H9 (cell line): Measurements from ENCODE around the gene HBS1L. TPM values are rescaled to one million over a fixed set of nuclear protein-coding genes. Genes with fewer than 3 reads are reported as not detected.

Source experiments
- DNase-seq: peaks from one replicate; pipeline ENCODE4 v3.0.0-alpha.2; 2017
- H2AFZ ChIP-seq: one replicate; pipeline ENCODE4 v1.6.1; 2013; ENCODE audit warnings: mild to moderate bottlenecking, low read length, control low read depth, moderate library complexity
- H2AK5ac ChIP-seq: 2 replicates; pipeline ENCODE4 v1.6.1; 2013; ENCODE audit warnings: low read length, control low read depth, mixed read lengths; ENCODE audit not compliant: insufficient read length
- H2BK120ac ChIP-seq: one replicate; pipeline ENCODE4 v1.6.1; 2013; ENCODE audit warnings: low read depth, mild to moderate bottlenecking, low read length, control low read depth, inconsistent platforms; ENCODE audit not compliant: poor library complexity, severe bottlenecking
- H2BK12ac ChIP-seq: 2 replicates; pipeline ENCODE4 v1.6.1; 2013; ENCODE audit warnings: low read length, control low read depth, mixed read lengths, low read depth; ENCODE audit not compliant: insufficient read length
- H2BK15ac ChIP-seq: 2 replicates; pipeline ENCODE4 v1.6.1; 2013; ENCODE audit warnings: low read depth, low read length, control low read depth
- H2BK20ac ChIP-seq: one replicate; pipeline ENCODE4 v1.6.1; 2013; ENCODE audit warnings: low read depth, mild to moderate bottlenecking, low read length, control low read depth, inconsistent platforms; ENCODE audit not compliant: poor library complexity, severe bottlenecking
- H2BK5ac ChIP-seq: 2 replicates; pipeline ENCODE4 v1.6.1; 2013; ENCODE audit warnings: low read length, control low read depth, mixed read lengths; ENCODE audit not compliant: insufficient read length
- H3K14ac ChIP-seq: 2 replicates; pipeline ENCODE4 v1.6.1; 2013; ENCODE audit warnings: low read length, control low read depth; ENCODE audit not compliant: insufficient read depth
- H3K18ac ChIP-seq: 2 replicates; pipeline ENCODE4 v1.6.1; 2013; ENCODE audit warnings: low read depth, mild to moderate bottlenecking, mixed read lengths, low read length, control low read depth; ENCODE audit not compliant: insufficient read length
- H3K23ac ChIP-seq: 2 replicates; pipeline ENCODE4 v1.6.1; 2013; ENCODE audit warnings: low read length, control low read depth, mixed read lengths, low read depth; ENCODE audit not compliant: insufficient read length
- H3K23me2 ChIP-seq: 2 replicates; pipeline ENCODE4 v1.6.1; 2013; ENCODE audit warnings: low read depth, mild to moderate bottlenecking, mixed read lengths, low read length, control low read depth; ENCODE audit not compliant: insufficient read length, poor library complexity, severe bottlenecking
- H3K27ac ChIP-seq: 2 replicates; pipeline ENCODE4 v1.5.1; 2013; ENCODE audit warnings: low read length, control low read depth, mixed read lengths, low read depth; ENCODE audit not compliant: insufficient read length
- H3K27me3 ChIP-seq: 2 replicates; pipeline ENCODE4 v1.6.1; 2013; ENCODE audit warnings: low read length, control low read depth, inconsistent platforms; ENCODE audit not compliant: insufficient read depth
- H3K4ac ChIP-seq: 2 replicates; pipeline ENCODE4 v1.6.1; 2013; ENCODE audit warnings: low read depth, mild to moderate bottlenecking, control low read depth, inconsistent platforms, low read length, moderate library complexity
- H3K4me1 ChIP-seq: 2 replicates; pipeline ENCODE4 v1.6.1; 2013; ENCODE audit warnings: low read length, control low read depth, inconsistent platforms; ENCODE audit not compliant: insufficient read depth
- H3K4me2 ChIP-seq: 2 replicates; pipeline ENCODE4 v1.6.1; 2013; ENCODE audit warnings: low read length, control low read depth, mixed read lengths; ENCODE audit not compliant: insufficient read length, insufficient read depth
- H3K56ac ChIP-seq: 2 replicates; pipeline ENCODE4 v1.6.1; 2013; ENCODE audit warnings: low read depth, mild to moderate bottlenecking, mixed read lengths, low read length, control low read depth; ENCODE audit not compliant: insufficient read length
- H3K79me1 ChIP-seq: 2 replicates; pipeline ENCODE4 v1.6.1; 2013; ENCODE audit warnings: low read depth, mild to moderate bottlenecking, moderate library complexity, low read length, control low read depth, inconsistent platforms; ENCODE audit not compliant: insufficient read depth, poor library complexity, severe bottlenecking
- H3K79me2 ChIP-seq: 2 replicates; pipeline ENCODE4 v1.6.1; 2013; ENCODE audit warnings: low read length, control low read depth, inconsistent platforms; ENCODE audit not compliant: insufficient read depth
- H3K9ac ChIP-seq: 2 replicates; pipeline ENCODE4 v1.6.1; 2013; ENCODE audit warnings: low read length, control low read depth, mixed read lengths; ENCODE audit not compliant: insufficient read length; ENCODE audit errors: extremely low read depth
- H3K9me3 ChIP-seq: one replicate; pipeline ENCODE4 v1.6.1; 2013; ENCODE audit warnings: low read depth, low read length, inconsistent platforms; ENCODE audit not compliant: control insufficient read depth
- H3T11ph ChIP-seq: one replicate; pipeline ENCODE4 v1.6.1; 2013; ENCODE audit warnings: mild to moderate bottlenecking, low read length, control low read depth, inconsistent platforms
- H4K20me1 ChIP-seq: one replicate; pipeline ENCODE4 v1.6.1; 2013; ENCODE audit not compliant: control insufficient read depth, insufficient read length, insufficient read depth
- H4K5ac ChIP-seq: 2 replicates; pipeline ENCODE4 v1.6.1; 2013; ENCODE audit warnings: low read depth, mild to moderate bottlenecking, mixed read lengths, low read length, control low read depth; ENCODE audit not compliant: insufficient read length
- H4K8ac ChIP-seq: replicated peaks from 2 replicates; pipeline ENCODE4 v1.6.1; 2013; ENCODE audit warnings: low read length, control low read depth, mixed read lengths, low read depth; ENCODE audit not compliant: insufficient read length
- H4K91ac ChIP-seq: 2 replicates; pipeline ENCODE4 v1.6.1; 2013; ENCODE audit warnings: low read depth, mild to moderate bottlenecking, moderate library complexity, mixed read lengths, low read length, control low read depth; ENCODE audit not compliant: insufficient read length
- H3K27ac Mint-ChIP-seq, 3 experiments: 2 replicates in 2 of 3; 3 replicates in 1 of 3; pipeline ENCODE4 v1.8.0; 2020 to 2021; ENCODE audit warnings: mixed read lengths in 3 of 3, mild to moderate bottlenecking in 1 of 3, moderate library complexity in 1 of 3
- H3K27me3 Mint-ChIP-seq: 2 replicates; pipeline ENCODE4 v1.8.0; 2021; ENCODE audit warnings: low read depth, mild to moderate bottlenecking, moderate library complexity, mixed read lengths
- H3K36me3 Mint-ChIP-seq, 3 experiments: 2 replicates in 2 of 3; 3 replicates in 1 of 3; pipeline ENCODE4 v1.8.0; 2020 to 2021; ENCODE audit warnings: low read depth in 3 of 3, mixed read lengths in 3 of 3; ENCODE audit not compliant: insufficient read depth in 1 of 3
- H3K4me1 Mint-ChIP-seq, 2 experiments: 2 replicates each; pipeline ENCODE4 v1.8.0; 2020; ENCODE audit warnings: mixed read lengths in 2 of 2
- H3K4me3 Mint-ChIP-seq, 2 experiments: 2 replicates in 1 of 2; 3 replicates in 1 of 2; pipeline ENCODE4 v1.8.0; 2020 to 2021; ENCODE audit warnings: mild to moderate bottlenecking in 2 of 2, mixed read lengths in 2 of 2, moderate library complexity in 1 of 2
- H3K9me3 Mint-ChIP-seq, 2 experiments: 2 replicates in 1 of 2; 3 replicates in 1 of 2; pipeline ENCODE4 v1.8.0; 2020; ENCODE audit warnings: mild to moderate bottlenecking in 2 of 2, mixed read lengths in 2 of 2, moderate library complexity in 1 of 2
- CTCF ChIP-seq: fragments of 200-600 bp; sonication (generic); conservative IDR thresholded peaks from 3 replicates; pipeline ENCODE4 v1.8.0; 2021; ENCODE audit warnings: antibody characterized with exemption, mild to moderate bottlenecking
- WGBS: extraction: QIAGEN DNeasy Blood & Tissue Kit; methylation state at CpG from one replicate; pipeline ENCODE4 v1.1.7; 2013; ENCODE audit warnings: missing lambda C conversion rate, low lambda C conversion rate, mixed read lengths; ENCODE audit not compliant: insufficient read length; ENCODE audit errors: extremely low coverage; 5-methylcytosine and 5-hydroxymethylcytosine counted together
- total RNA-seq: library from RNA; stranded (reverse); gene quantifications from 2 replicates; pipeline ENCODE4 v1.2.1, GENCODE V29; 2021

Gene HBS1L
- total RNA-seq, 1 experiment from 2014 or later = 110 TPM

GRCh38 chr6:134980846-134981245, 73.8 kb downstream of the HBS1L start:
- Histone ChIP-seq H3T11ph (no peak overlapping the region), H2BK12ac (no peak overlapping the region), H4K8ac (no peak overlapping the region), H2BK120ac (no peak overlapping the region), H3K9me3 (no peaks in the 10 kb centered on the region), H3K23me2 (no peaks in the 10 kb centered on the region), H3K27ac (no peak overlapping the region), H3K56ac (no peak overlapping the region), H3K4me1 (no peaks in the 10 kb centered on the region), H2BK5ac (no peak overlapping the region), H3K9ac (no peak overlapping the region), H4K20me1 (no peaks in the 10 kb centered on the region), H2AFZ (no peak overlapping the region), H4K5ac (no peak overlapping the region), H3K23ac (no peak overlapping the region), H3K4ac (no peak overlapping the region), H4K91ac (no peak overlapping the region), H3K14ac (no peak overlapping the region), H2AK5ac (no peak overlapping the region), H2BK20ac (no peak overlapping the region), H2BK15ac (no peak overlapping the region), H3K79me1 (no peaks in the 10 kb centered on the region), H3K27me3 (no peaks in the 10 kb centered on the region), H3K4me2 (no peak overlapping the region), H3K18ac (no peak overlapping the region), H3K79me2 (no peaks in the 10 kb centered on the region)
- H3K9me3 Mint-ChIP-seq = no peaks in the 10 kb centered on the region
- H3K36me3 Mint-ChIP-seq = peaks cover 5 to 42% (median 33%) of the 10 kb centered on the region in 3 experiments; a peak in 6 of 7 replicates
- TF ChIP-seq CTCF = no peak
- no peaks in the 10 kb centered on the region for H3K4me1 Mint-ChIP-seq
- H3K4me3 Mint-ChIP-seq = no peak overlapping the region
- no CpG with 5 or more reads among the region's 1 CpG for WGBS
- no peak for DNase-seq
- no peaks in the 10 kb centered on the region for H3K27me3 Mint-ChIP-seq
- no peak overlapping the region; a peak in 2 of 7 replicates for H3K27ac Mint-ChIP-seq
